H9 (cell line): ENCODE measurements around the gene UBE3A. TPM values are rescaled to one million over a fixed set of nuclear protein-coding genes. Genes with fewer than 3 reads are reported as not detected.

Source experiments
- DNase-seq: peaks from one replicate; pipeline ENCODE4 v3.0.0-alpha.2; 2017
- H2AFZ ChIP-seq: one replicate; pipeline ENCODE4 v1.6.1; 2013; ENCODE audit warnings: mild to moderate bottlenecking, low read length, control low read depth, moderate library complexity
- H2AK5ac ChIP-seq: 2 replicates; pipeline ENCODE4 v1.6.1; 2013; ENCODE audit warnings: low read length, control low read depth, mixed read lengths; ENCODE audit not compliant: insufficient read length
- H2BK120ac ChIP-seq: one replicate; pipeline ENCODE4 v1.6.1; 2013; ENCODE audit warnings: low read depth, mild to moderate bottlenecking, low read length, control low read depth, inconsistent platforms; ENCODE audit not compliant: poor library complexity, severe bottlenecking
- H2BK12ac ChIP-seq: 2 replicates; pipeline ENCODE4 v1.6.1; 2013; ENCODE audit warnings: low read length, control low read depth, mixed read lengths, low read depth; ENCODE audit not compliant: insufficient read length
- H2BK15ac ChIP-seq: 2 replicates; pipeline ENCODE4 v1.6.1; 2013; ENCODE audit warnings: low read depth, low read length, control low read depth
- H2BK20ac ChIP-seq: one replicate; pipeline ENCODE4 v1.6.1; 2013; ENCODE audit warnings: low read depth, mild to moderate bottlenecking, low read length, control low read depth, inconsistent platforms; ENCODE audit not compliant: poor library complexity, severe bottlenecking
- H2BK5ac ChIP-seq: 2 replicates; pipeline ENCODE4 v1.6.1; 2013; ENCODE audit warnings: low read length, control low read depth, mixed read lengths; ENCODE audit not compliant: insufficient read length
- H3K14ac ChIP-seq: 2 replicates; pipeline ENCODE4 v1.6.1; 2013; ENCODE audit warnings: low read length, control low read depth; ENCODE audit not compliant: insufficient read depth
- H3K18ac ChIP-seq: 2 replicates; pipeline ENCODE4 v1.6.1; 2013; ENCODE audit warnings: low read depth, mild to moderate bottlenecking, mixed read lengths, low read length, control low read depth; ENCODE audit not compliant: insufficient read length
- H3K23ac ChIP-seq: 2 replicates; pipeline ENCODE4 v1.6.1; 2013; ENCODE audit warnings: low read length, control low read depth, mixed read lengths, low read depth; ENCODE audit not compliant: insufficient read length
- H3K23me2 ChIP-seq: 2 replicates; pipeline ENCODE4 v1.6.1; 2013; ENCODE audit warnings: low read depth, mild to moderate bottlenecking, mixed read lengths, low read length, control low read depth; ENCODE audit not compliant: insufficient read length, poor library complexity, severe bottlenecking
- H3K27ac ChIP-seq: 2 replicates; pipeline ENCODE4 v1.5.1; 2013; ENCODE audit warnings: low read length, control low read depth, mixed read lengths, low read depth; ENCODE audit not compliant: insufficient read length
- H3K27me3 ChIP-seq: 2 replicates; pipeline ENCODE4 v1.6.1; 2013; ENCODE audit warnings: low read length, control low read depth, inconsistent platforms; ENCODE audit not compliant: insufficient read depth
- H3K4ac ChIP-seq: 2 replicates; pipeline ENCODE4 v1.6.1; 2013; ENCODE audit warnings: low read depth, mild to moderate bottlenecking, control low read depth, inconsistent platforms, low read length, moderate library complexity
- H3K4me1 ChIP-seq: 2 replicates; pipeline ENCODE4 v1.6.1; 2013; ENCODE audit warnings: low read length, control low read depth, inconsistent platforms; ENCODE audit not compliant: insufficient read depth
- H3K4me2 ChIP-seq: 2 replicates; pipeline ENCODE4 v1.6.1; 2013; ENCODE audit warnings: low read length, control low read depth, mixed read lengths; ENCODE audit not compliant: insufficient read length, insufficient read depth
- H3K56ac ChIP-seq: 2 replicates; pipeline ENCODE4 v1.6.1; 2013; ENCODE audit warnings: low read depth, mild to moderate bottlenecking, mixed read lengths, low read length, control low read depth; ENCODE audit not compliant: insufficient read length
- H3K79me1 ChIP-seq: 2 replicates; pipeline ENCODE4 v1.6.1; 2013; ENCODE audit warnings: low read depth, mild to moderate bottlenecking, moderate library complexity, low read length, control low read depth, inconsistent platforms; ENCODE audit not compliant: insufficient read depth, poor library complexity, severe bottlenecking
- H3K79me2 ChIP-seq: 2 replicates; pipeline ENCODE4 v1.6.1; 2013; ENCODE audit warnings: low read length, control low read depth, inconsistent platforms; ENCODE audit not compliant: insufficient read depth
- H3K9ac ChIP-seq: 2 replicates; pipeline ENCODE4 v1.6.1; 2013; ENCODE audit warnings: low read length, control low read depth, mixed read lengths; ENCODE audit not compliant: insufficient read length; ENCODE audit errors: extremely low read depth
- H3K9me3 ChIP-seq: one replicate; pipeline ENCODE4 v1.6.1; 2013; ENCODE audit warnings: low read depth, low read length, inconsistent platforms; ENCODE audit not compliant: control insufficient read depth
- H3T11ph ChIP-seq: one replicate; pipeline ENCODE4 v1.6.1; 2013; ENCODE audit warnings: mild to moderate bottlenecking, low read length, control low read depth, inconsistent platforms
- H4K20me1 ChIP-seq: one replicate; pipeline ENCODE4 v1.6.1; 2013; ENCODE audit not compliant: control insufficient read depth, insufficient read length, insufficient read depth
- H4K5ac ChIP-seq: 2 replicates; pipeline ENCODE4 v1.6.1; 2013; ENCODE audit warnings: low read depth, mild to moderate bottlenecking, mixed read lengths, low read length, control low read depth; ENCODE audit not compliant: insufficient read length
- H4K8ac ChIP-seq: replicated peaks from 2 replicates; pipeline ENCODE4 v1.6.1; 2013; ENCODE audit warnings: low read length, control low read depth, mixed read lengths, low read depth; ENCODE audit not compliant: insufficient read length
- H4K91ac ChIP-seq: 2 replicates; pipeline ENCODE4 v1.6.1; 2013; ENCODE audit warnings: low read depth, mild to moderate bottlenecking, moderate library complexity, mixed read lengths, low read length, control low read depth; ENCODE audit not compliant: insufficient read length
- H3K27ac Mint-ChIP-seq, 3 experiments: 2 replicates in 2 of 3; 3 replicates in 1 of 3; pipeline ENCODE4 v1.8.0; 2020 to 2021; ENCODE audit warnings: mixed read lengths in 3 of 3, mild to moderate bottlenecking in 1 of 3, moderate library complexity in 1 of 3
- H3K27me3 Mint-ChIP-seq: 2 replicates; pipeline ENCODE4 v1.8.0; 2021; ENCODE audit warnings: low read depth, mild to moderate bottlenecking, moderate library complexity, mixed read lengths
- H3K36me3 Mint-ChIP-seq, 3 experiments: 2 replicates in 2 of 3; 3 replicates in 1 of 3; pipeline ENCODE4 v1.8.0; 2020 to 2021; ENCODE audit warnings: low read depth in 3 of 3, mixed read lengths in 3 of 3; ENCODE audit not compliant: insufficient read depth in 1 of 3
- H3K4me1 Mint-ChIP-seq, 2 experiments: 2 replicates each; pipeline ENCODE4 v1.8.0; 2020; ENCODE audit warnings: mixed read lengths in 2 of 2
- H3K4me3 Mint-ChIP-seq, 2 experiments: 2 replicates in 1 of 2; 3 replicates in 1 of 2; pipeline ENCODE4 v1.8.0; 2020 to 2021; ENCODE audit warnings: mild to moderate bottlenecking in 2 of 2, mixed read lengths in 2 of 2, moderate library complexity in 1 of 2
- H3K9me3 Mint-ChIP-seq, 2 experiments: 2 replicates in 1 of 2; 3 replicates in 1 of 2; pipeline ENCODE4 v1.8.0; 2020; ENCODE audit warnings: mild to moderate bottlenecking in 2 of 2, mixed read lengths in 2 of 2, moderate library complexity in 1 of 2
- CTCF ChIP-seq: fragments of 200-600 bp; sonication (generic); conservative IDR thresholded peaks from 3 replicates; pipeline ENCODE4 v1.8.0; 2021; ENCODE audit warnings: antibody characterized with exemption, mild to moderate bottlenecking
- WGBS: extraction: QIAGEN DNeasy Blood & Tissue Kit; methylation state at CpG from one replicate; pipeline ENCODE4 v1.1.7; 2013; ENCODE audit warnings: missing lambda C conversion rate, low lambda C conversion rate, mixed read lengths; ENCODE audit not compliant: insufficient read length; ENCODE audit errors: extremely low coverage; 5-methylcytosine and 5-hydroxymethylcytosine counted together
- total RNA-seq: library from RNA; stranded (reverse); gene quantifications from 2 replicates; pipeline ENCODE4 v1.2.1, GENCODE V29; 2021

UBE3A gene
- total RNA-seq, 1 experiment from 2014 or later, result 108 TPM

GRCh38 chr15:25427861-25428260 is 11.0 kb downstream of the UBE3A start:
- no peak overlapping the region for H3K56ac ChIP-seq
- H2BK15ac ChIP-seq, result no peak overlapping the region
- peaks cover 51% of the 10 kb centered on the region; the same call in 1 of the 2 replicates for H3K79me2 ChIP-seq
- no CpG with 5 or more reads among the region's 2 CpGs for WGBS
- H3K18ac ChIP-seq, result no peak overlapping the region
- H2BK5ac ChIP-seq, result no peak overlapping the region
- H2AFZ ChIP-seq, result no peak overlapping the region
- DNase-seq, result no peak
- H3K79me1 ChIP-seq, result no peaks in the 10 kb centered on the region
- no peaks in the 10 kb centered on the region for H3K27me3 Mint-ChIP-seq
- no peak overlapping the region for H4K8ac ChIP-seq
- H2AK5ac ChIP-seq, result no peak overlapping the region
- H3K27ac ChIP-seq, result no peak overlapping the region
- H3K27ac Mint-ChIP-seq, result no peak overlapping the region
- no peak for TF ChIP-seq CTCF
- H3K27me3 ChIP-seq, result no peaks in the 10 kb centered on the region
- H4K91ac ChIP-seq, result no peak overlapping the region
- no peaks in the 10 kb centered on the region for H3K4me1 ChIP-seq
- no peak overlapping the region for H3K9ac ChIP-seq
- H3K4ac ChIP-seq, result no peak overlapping the region
- H3K4me2 ChIP-seq, result no peak overlapping the region
- H3K23me2 ChIP-seq, result no peaks in the 10 kb centered on the region
- H4K20me1 ChIP-seq, result no peaks in the 10 kb centered on the region
- H3T11ph ChIP-seq, result no peak overlapping the region
- no peak overlapping the region for H2BK120ac ChIP-seq
- no peak overlapping the region for H2BK12ac ChIP-seq
- H3K4me3 Mint-ChIP-seq, result no peak overlapping the region; a peak in 1 of 5 replicates
- H4K5ac ChIP-seq, result no peak overlapping the region
- no peak overlapping the region for H3K23ac ChIP-seq
- no peaks in the 10 kb centered on the region; a peak in 1 of 7 replicates for H3K36me3 Mint-ChIP-seq
- H3K9me3 ChIP-seq, result no peaks in the 10 kb centered on the region
- H3K14ac ChIP-seq, result no peak overlapping the region
- peaks cover 41% of the 10 kb centered on the region in 2 experiments for H3K4me1 Mint-ChIP-seq
- H3K9me3 Mint-ChIP-seq, result no peaks in the 10 kb centered on the region
- no peak overlapping the region for H2BK20ac ChIP-seq
